ENCODE results near the gene MLLT6. TPM values are rescaled to one million over a fixed set of nuclear protein-coding genes. Genes with fewer than 3 reads are reported as not detected.
A peak's percentile ranks its signal among the peaks of the same experiment; 100 is the strongest.

Gene MLLT6
- total and polyA plus RNA-seq, 2 of the 13 experiments (the other 11 are each of a cell fraction or from before 2014, with no cell fraction given), result 50.7 to 69.5 TPM

DNA sequence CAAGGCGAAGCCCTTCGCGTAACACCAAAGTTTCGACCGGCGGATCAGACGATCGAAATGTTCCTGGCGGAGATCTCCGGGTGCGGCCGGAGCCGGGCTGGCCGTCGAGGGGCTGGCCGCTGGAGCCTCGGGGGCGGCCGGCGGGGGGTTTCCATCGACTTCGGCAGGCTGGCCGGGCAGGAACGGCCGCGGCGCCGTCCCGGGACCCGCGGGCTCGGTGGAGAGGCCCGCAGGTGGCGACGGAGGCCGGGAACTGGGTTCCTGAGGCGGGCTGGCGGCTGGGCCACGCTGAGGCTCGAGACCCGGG lies 31.4 kb upstream of the MLLT6 start (continued):
- no peak for TF ChIP-seq RERE (CRISPR knock-in tag; IDR thresholded peaks at IDR 0.05; ENCODE audit: low read depth)
- TF ChIP-seq ZSCAN20 (CRISPR knock-in tag; IDR thresholded peaks at IDR 0.05; ENCODE audit: borderline replicate concordance), result no peak
- no peak for TF ChIP-seq ETV5 (CRISPR knock-in tag; IDR thresholded peaks at IDR 0.05; ENCODE audit: borderline replicate concordance)
- 0 out of 2 replicates have a peak, but pooled peaks have one; percentile 12 for TF ChIP-seq NR0B2 (CRISPR knock-in tag; IDR thresholded peaks at IDR 0.05)
- no peak for TF ChIP-seq FOSL2 (CRISPR knock-in tag; IDR thresholded peaks at IDR 0.05)
- TF ChIP-seq ZKSCAN1 (IDR thresholded peaks at IDR 0.05; ENCODE audit: low read length), result no peak
- TF ChIP-seq NR2F1 (CRISPR knock-in tag; IDR thresholded peaks at IDR 0.05), result no peak
- TF ChIP-seq, protein P1, sequence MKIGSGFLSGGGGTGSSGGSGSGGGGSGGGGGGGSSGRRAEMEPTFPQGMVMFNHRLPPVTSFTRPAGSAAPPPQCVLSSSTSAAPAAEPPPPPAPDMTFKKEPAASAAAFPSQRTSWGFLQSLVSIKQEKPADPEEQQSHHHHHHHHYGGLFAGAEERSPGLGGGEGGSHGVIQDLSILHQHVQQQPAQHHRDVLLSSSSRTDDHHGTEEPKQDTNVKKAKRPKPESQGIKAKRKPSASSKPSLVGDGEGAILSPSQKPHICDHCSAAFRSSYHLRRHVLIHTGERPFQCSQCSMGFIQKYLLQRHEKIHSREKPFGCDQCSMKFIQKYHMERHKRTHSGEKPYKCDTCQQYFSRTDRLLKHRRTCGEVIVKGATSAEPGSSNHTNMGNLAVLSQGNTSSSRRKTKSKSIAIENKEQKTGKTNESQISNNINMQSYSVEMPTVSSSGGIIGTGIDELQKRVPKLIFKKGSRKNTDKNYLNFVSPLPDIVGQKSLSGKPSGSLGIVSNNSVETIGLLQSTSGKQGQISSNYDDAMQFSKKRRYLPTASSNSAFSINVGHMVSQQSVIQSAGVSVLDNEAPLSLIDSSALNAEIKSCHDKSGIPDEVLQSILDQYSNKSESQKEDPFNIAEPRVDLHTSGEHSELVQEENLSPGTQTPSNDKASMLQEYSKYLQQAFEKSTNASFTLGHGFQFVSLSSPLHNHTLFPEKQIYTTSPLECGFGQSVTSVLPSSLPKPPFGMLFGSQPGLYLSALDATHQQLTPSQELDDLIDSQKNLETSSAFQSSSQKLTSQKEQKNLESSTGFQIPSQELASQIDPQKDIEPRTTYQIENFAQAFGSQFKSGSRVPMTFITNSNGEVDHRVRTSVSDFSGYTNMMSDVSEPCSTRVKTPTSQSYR (CRISPR knock-in tag; IDR thresholded peaks at IDR 0.05; ENCODE audit: borderline replicate concordance), result no peak
- TF ChIP-seq ISX (CRISPR knock-in tag; conservative IDR thresholded peaks at IDR 0.05), result 0 out of 2 replicates have a peak, but pooled peaks have one; percentile 17
- TF ChIP-seq, protein P2, sequence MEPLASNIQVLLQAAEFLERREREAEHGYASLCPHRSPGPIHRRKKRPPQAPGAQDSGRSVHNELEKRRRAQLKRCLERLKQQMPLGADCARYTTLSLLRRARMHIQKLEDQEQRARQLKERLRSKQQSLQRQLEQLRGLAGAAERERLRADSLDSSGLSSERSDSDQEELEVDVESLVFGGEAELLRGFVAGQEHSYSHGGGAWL (CRISPR knock-in tag; IDR thresholded peaks at IDR 0.05), result no peak
- no peak for TF ChIP-seq ZFP41 (CRISPR knock-in tag; IDR thresholded peaks at IDR 0.05; ENCODE audit: borderline replicate concordance)
- TF ChIP-seq ZNF768 (CRISPR knock-in tag; IDR thresholded peaks at IDR 0.05), result no peak
- TF ChIP-seq TFDP2 (CRISPR knock-in tag; IDR thresholded peaks at IDR 0.05), result 0 out of 2 replicates have a peak, but pooled peaks have one; percentile 26
- no peak for TF ChIP-seq SCMH1 (CRISPR knock-in tag; IDR thresholded peaks at IDR 0.05; ENCODE audit: borderline replicate concordance)
- 0 out of 2 replicates have a peak, but pooled peaks have one; percentile 42 for TF ChIP-seq CCDC6 (CRISPR knock-in tag; IDR thresholded peaks at IDR 0.05)
- TF ChIP-seq ZNF713 (CRISPR knock-in tag; IDR thresholded peaks at IDR 0.05), result no peak
- TF ChIP-seq, protein P3, sequence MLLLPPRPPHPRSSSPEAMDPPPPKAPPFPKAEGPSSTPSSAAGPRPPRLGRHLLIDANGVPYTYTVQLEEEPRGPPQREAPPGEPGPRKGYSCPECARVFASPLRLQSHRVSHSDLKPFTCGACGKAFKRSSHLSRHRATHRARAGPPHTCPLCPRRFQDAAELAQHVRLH (CRISPR knock-in tag; IDR thresholded peaks at IDR 0.05; ENCODE audit: borderline replicate concordance, low read depth), result no peak
- TF ChIP-seq IRX3 (CRISPR knock-in tag; IDR thresholded peaks at IDR 0.05; ENCODE audit: borderline replicate concordance, low read depth), result peak; percentile 46; the same call in 1 of the 2 replicates
- TF ChIP-seq ZNF598 (CRISPR knock-in tag; IDR thresholded peaks at IDR 0.05; ENCODE audit: borderline replicate concordance), result no peak
- TF ChIP-seq ARNT2 (CRISPR knock-in tag; IDR thresholded peaks at IDR 0.05; ENCODE audit: low read depth), result peak; percentile 30; the same call in 1 of the 2 replicates

Data from HepG2 (cell line).